Glomerular visceral epithelial cell (primary cell): Measurements from ENCODE around the gene ARHGEF5.
"Not testable (repeated sequence)": the region's sequence is repeated elsewhere in the genome, so short reads cannot be mapped to it uniquely, and the experiment has no call there.

Experiments used
- DNase-seq: peaks from one replicate; pipeline ENCODE4 v3.0.0-alpha.2; 2016; ENCODE audit errors: extremely low spot score

ARHGEF5 gene

DNA sequence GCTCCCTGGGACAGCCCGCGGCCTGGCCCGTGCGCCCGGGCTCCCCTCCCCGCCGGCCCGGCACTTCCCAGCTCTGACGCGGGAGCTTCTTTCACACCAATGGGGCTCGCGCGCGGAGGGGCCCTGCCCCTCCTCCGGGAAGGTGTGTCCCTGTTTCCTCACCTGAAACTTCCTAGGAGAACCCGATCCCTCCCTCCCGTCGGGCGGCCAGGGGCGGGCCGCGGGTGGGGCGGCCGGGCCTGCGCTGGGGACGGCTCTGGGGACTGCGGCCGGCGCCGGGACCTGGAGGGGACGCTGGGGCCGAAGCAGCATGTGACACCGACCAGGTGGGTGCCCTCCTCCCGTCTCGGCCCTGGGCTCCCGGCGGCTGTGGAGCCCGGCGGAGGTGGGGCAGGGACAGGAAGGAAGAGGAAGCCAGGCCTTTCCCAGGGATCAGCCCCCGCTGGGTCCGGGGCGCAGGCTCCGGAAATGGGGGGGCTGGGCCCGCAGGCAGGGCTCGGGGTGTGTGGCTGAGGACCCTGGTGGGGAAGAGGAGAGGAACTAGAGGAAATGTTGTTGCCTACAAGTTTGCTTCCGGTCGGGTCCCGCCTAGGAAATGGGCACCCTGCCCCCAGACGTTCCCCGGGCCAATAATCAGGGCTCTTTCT lies at the start of gene ARHGEF5:
Gene ARHGEF5, plus strand, starts transcription at position 227 of the 647 bp plus-strand sequence. CDS start 7,268 bp downstream, outside the sequence.
- not testable (repeated sequence) for DNase-seq

DNA sequence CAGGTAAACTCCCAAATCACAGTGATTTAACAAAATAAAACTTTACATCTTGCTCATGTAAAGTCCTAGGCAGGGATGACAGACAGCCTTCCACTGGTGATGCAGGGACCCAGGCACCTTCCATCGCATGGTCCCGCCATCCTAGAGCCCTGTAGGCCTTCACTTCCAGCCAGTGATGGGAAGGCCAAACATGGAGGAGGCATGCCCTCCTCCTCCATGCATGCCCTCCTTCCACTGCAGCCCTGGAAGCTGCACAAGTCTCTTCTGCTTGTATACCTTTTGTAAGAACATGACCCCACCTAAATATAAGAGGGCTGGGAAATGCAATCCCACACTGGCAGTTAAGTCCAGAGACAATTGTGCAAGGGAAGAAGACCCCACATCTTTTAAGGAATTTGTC lies 45.5 kb upstream of the ARHGEF5 start:
- not testable (repeated sequence) for DNase-seq

DNA sequence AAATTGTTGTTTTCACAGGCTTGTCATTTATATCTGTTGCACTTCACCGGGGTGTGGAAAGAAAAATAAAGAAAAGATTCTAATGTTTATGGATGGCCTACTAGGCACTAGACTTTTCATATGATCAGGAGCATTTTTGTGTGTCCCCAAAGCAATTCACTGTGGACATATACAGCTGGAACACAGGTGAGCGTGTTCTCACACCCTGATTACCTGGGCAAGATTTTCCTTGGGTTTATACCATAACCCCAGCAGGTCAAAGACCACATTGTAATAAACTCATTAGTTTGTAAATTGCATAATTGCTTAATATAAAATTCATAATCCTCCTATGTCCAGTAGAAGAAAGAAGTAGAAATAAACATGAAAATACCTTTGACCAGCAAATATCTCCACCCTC lies 44.0 kb upstream of the ARHGEF5 start:
- DNase-seq, result not testable (repeated sequence)

GRCh38 chr7:144311872-144312469 lies 43.2 kb upstream of the ARHGEF5 start, which contains the start of gene OR2A1:
Gene OR2A1, plus strand, starts transcription at chr7:144312419. Its CDS starts 5,706 bp downstream, at chr7:144318125.
- DNase-seq, result not testable (repeated sequence)

DNA sequence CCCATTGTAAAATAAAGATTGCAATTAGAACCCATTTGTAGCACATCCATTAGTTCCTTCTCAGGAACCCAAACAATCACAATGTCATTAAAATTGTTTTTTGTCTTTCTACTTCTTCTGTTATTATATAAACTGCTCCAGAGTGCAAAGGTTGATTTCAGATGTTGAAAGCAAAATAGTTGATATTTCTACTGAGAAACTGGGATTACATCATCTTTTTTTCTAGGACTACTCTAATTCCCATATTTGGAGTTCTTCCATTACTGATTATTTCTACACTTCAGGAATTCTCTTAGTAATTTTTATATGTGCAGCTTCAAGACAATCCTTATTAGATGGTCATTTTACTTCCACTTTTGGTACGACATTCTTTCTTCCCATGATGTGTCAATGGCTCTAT lies 37.7 kb upstream of the ARHGEF5 start:
- not testable (repeated sequence) for DNase-seq

GRCh38 chr7:144319547-144319946 lies 35.7 kb upstream of the ARHGEF5 start:
- not testable (repeated sequence) for DNase-seq

GRCh38 chr7:144321677-144322206 lies 33.5 kb upstream of the ARHGEF5 start:
- DNase-seq, result peak; percentile 0

- not testable (repeated sequence) for DNase-seq
Measured at GRCh38 chr7:144323359-144323758, 31.8 kb upstream of the ARHGEF5 start.

DNA sequence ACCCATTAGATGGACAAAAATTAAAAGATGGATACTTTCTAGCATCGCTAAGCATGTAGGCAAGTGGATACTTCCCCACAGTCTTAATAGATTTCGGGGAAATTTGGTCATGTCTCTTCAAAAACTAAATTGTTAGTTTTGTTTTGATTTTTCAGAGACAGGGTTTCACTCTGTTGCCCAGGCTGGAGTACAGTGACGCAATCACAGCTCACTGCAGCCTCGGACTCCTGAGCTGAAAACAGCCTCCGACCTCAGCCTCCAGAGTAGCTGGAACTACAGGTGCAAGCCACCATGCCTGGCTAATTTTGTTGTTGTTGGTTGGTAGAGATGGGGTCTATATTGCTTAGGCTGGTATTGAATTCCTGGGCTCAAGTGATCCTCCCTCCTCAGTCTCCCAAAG lies 29.3 kb upstream of the ARHGEF5 start:
- not testable (repeated sequence) for DNase-seq

DNA sequence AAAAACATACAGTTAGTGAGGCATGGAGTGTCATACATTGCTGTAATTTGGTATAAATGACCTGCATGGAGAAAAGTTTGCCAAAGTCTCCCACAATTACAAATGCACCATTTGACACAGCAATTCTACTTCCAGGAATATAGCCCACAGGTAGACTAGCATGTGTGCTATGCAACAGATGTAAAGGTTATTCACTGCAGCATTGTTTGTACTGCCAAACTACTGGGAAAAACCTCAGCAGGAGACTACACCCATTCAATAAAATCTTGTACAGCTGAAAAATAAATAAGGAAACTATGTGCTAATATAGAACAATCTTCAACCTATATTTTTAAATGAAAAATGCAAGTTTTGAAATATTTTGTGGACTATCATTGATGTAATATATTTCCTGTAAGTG lies 25.2 kb upstream of the ARHGEF5 start:
- not testable (repeated sequence) for DNase-seq

DNA sequence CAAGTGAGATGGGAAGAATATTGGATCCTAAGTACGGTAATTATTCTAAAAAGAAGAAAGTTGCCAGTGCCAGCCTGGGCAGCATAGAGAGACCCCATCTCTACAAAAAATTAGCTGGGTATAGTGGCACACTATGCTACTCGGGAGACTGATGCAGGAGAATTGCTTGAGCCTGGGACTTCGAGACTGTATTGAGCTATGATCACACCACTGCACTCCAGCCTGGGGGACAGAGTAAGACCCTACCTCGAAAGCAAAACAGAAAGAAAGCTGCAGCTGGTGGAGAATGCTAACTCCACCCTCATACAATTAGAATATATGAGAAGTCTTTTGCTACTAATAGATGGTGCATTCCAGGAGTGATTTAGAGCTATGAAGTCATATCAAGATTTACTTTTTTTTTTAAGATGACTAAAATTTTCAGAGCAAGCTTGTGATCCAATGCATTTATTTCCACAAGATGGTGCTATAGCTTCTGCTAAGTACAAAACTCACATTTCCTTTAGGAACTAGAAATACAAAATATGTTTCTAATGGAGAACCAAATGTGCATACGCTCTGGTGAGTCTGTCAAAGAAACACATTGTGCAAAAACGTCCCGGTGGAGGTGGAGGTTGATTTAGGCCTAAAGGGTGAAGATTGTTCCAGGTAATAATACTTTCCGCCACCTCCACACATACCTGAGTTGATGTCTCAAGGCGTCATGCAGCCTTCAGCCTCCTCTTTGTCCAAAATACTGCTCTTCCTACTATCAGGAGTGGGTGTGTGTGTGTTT lies 23.8 kb upstream of the ARHGEF5 start:
- not testable (repeated sequence) for DNase-seq

GRCh38 chr7:144331996-144332288 lies 23.3 kb upstream of the ARHGEF5 start:
- not testable (repeated sequence) for DNase-seq

DNA sequence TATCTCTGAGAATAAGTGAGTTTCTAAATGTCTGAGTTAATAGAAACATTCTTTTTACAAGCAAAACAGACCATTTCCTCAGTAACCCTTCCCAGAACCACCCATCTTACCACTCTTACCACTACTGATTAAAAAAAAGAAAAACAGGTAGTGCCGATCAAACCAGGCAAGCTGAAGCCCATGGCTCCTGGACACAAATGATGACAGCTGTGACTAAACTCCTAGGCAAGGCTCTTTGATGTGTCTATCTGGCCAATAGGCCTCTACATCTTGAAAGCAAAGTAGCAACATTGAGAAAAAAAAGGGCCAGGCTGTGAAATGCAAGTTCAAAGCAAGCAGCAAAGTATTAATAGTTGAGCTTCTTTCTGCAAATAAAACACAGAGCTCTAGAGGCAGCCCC lies 6.6 kb upstream of the ARHGEF5 start:
- not testable (repeated sequence) for DNase-seq

GRCh38 chr7:144351667-144352066 lies 3.5 kb upstream of the ARHGEF5 start:
- DNase-seq, result peak; percentile 0

DNA sequence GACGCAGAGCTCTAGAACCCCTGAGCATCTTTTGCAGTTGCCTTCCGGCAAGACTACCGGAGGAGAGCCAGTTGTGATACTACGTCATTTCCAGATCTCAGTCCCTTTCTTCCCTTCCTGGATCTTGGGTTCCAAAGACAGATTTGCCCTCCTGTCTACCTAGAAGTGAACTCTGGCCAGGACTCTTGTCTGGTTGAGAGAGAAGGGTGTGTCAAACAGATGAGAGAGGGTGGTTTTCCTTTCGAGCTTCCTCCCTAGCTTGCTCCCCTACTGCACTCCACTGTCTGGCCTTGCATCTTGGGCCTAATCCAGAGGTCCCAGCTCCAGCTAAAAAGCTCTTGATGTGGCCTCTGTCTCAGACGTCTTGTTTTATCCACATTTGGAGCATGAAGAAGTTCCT lies 983 bp downstream of the ARHGEF5 start:
- DNase-seq, result not testable (repeated sequence)

DNA sequence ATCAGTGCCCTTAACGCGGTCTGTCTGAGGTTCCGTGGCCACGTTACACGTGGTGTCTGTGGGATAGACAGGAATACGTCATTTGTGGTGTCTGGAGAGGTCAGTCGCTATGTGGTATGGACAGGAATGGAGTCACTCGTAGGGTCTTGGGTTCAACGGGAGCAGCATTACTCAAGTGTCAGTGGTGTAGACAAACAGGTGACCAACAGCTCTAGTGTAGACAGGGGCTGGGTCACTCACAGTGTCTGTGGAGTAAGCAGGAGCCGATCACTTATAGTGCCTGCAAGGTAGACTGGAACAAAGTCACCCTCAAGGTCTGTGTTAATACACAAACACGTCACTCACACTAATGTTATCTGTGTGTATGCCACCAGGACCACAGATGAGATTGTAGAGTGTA lies 1.7 kb downstream of the ARHGEF5 start:
- not testable (repeated sequence) for DNase-seq

DNA sequence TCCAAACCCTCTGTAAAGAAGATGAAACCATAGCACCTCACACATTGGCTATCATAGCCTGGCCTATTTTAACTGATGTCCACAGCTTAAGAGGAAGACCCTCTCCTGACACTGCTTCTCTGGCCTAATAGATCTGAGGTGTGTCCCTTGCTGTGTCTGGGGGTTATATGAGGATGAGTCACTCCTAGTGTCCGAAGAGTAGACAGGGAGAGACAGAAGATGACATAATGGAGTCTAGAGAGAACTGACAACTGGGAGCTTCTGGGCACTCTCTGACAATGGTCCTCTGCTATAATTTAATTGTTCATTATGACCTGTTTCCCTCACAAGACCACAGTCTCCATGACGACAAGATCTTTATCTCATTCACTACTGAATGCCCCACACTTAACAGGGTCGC lies 6.9 kb downstream of the ARHGEF5 start:
- DNase-seq, result not testable (repeated sequence)

DNA sequence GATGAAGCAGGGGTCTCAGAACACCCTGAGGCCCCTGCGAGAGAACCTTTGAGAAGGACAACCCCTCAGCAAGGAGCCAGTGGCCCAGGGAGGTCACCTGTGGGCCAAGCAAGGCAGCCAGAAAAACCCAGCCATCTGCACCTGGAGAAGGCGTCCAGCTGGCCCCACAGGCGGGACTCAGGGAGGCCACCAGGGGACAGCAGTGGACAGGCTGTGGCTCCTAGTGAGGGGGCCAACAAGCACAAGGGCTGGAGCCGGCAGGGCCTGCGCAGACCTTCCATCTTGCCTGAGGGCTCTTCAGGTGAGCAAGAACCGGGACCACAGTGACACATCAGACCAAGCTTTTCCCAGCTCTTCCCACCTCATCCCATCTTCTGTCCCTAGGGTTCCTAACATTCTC lies 10.3 kb downstream of the ARHGEF5 start:
- not testable (repeated sequence) for DNase-seq

DNA sequence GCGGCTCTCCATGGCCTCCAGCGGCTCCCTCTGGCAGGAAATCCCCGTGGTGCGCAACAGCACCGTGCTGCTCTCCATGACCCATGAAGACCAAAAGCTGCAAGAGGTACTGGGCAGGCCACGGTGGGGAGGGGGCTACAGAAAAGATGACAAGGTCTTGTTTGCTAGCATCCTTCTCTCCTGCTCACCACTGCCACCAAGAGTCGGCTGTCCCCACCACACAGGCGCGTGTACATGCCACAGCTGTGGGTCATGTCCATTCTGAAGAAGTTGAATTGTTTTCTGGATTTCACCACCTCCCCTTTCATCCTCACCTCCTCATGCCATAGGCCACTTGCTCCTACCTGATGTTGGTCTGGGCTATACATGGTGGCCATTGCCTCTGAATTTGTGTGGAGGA lies 12.0 kb downstream of the ARHGEF5 start:
- not testable (repeated sequence) for DNase-seq

GRCh38 chr7:144369221-144369620 lies 14.0 kb downstream of the ARHGEF5 start:
- DNase-seq, result not testable (repeated sequence)

- no peak for DNase-seq
Measured at GRCh38 chr7:144378651-144379050, 23.4 kb downstream of the ARHGEF5 start.

GRCh38 chr7:144379776-144380384 lies 24.7 kb downstream of the ARHGEF5 start:
- DNase-seq, result no peak
